ENCODE data around the gene CPSF6. TPM values are rescaled to one million over a fixed set of nuclear protein-coding genes. Genes with fewer than 3 reads are reported as not detected.

CPSF6 gene
- total RNA-seq, 1 experiment from 2014 or later: 96.7 TPM

DNA sequence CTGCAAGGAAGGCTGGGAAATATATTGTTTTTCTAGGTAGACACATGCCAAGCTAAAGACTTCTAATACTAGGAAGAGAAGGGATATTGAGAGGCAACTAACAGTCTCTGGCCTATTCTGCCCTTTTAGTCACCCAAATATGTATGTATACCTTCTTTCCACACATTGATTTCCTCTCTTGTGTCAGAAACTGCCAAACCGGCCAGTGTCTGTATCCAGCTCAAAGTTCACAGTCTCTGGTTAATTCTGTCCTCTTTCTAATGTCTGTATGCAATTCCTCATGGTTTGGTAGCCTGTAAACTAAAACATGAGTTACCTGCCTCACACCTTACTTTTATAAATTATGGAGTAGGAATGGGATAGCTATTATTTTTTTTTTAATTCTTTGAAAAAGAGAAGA is 25.2 kb upstream of the CPSF6 start:
- Histone ChIP-seq H2AFZ (ENCODE audit: low read length) (no peak overlapping the region), H3K9ac (ENCODE audit: low read length) (no peak overlapping the region), H3K9me2 (replicated peaks; ENCODE audit: low read length) (no peaks in the 10 kb centered on the region), H3K27ac (ENCODE audit: low read length) (no peak overlapping the region), H3K36me3 (ENCODE audit: low read depth, low read length) (no peaks in the 10 kb centered on the region), H3K4me3 (ENCODE audit: low read length) (no peak overlapping the region), H3F3A (ENCODE audit: low read length, unreplicated experiment) (no peaks in the 10 kb centered on the region), H3K4me2 (ENCODE audit: low read length) (no peak overlapping the region), H4K20me1 (ENCODE audit: low read length) (no peaks in the 10 kb centered on the region), H3K27me3 (ENCODE audit: low read length) (no peaks in the 10 kb centered on the region), H3K4me1 (ENCODE audit: insufficient read depth, low read length) (no peaks in the 10 kb centered on the region), H3K9me3 (ENCODE audit: low read length) (no peaks in the 10 kb centered on the region), H3K79me2 (ENCODE audit: low read length) (no peaks in the 10 kb centered on the region)
- intact Hi-C loops (cut with micrococcal nuclease): no loop called here
- POLR2A ChIA-PET (ENCODE audit: unreplicated experiment): no interaction called here
- no peak for TF ChIP-seq EZH2phosphoT487 (IDR thresholded peaks at IDR 0.05; ENCODE audit: borderline replicate concordance, low read length)
- TF ChIP-seq EZH2 (IDR thresholded peaks at IDR 0.05; ENCODE audit: low read length, unreplicated experiment): no peak
- TF ChIP-seq CTCF (conservative IDR thresholded peaks at IDR 0.05; ENCODE audit: low read depth, low read length): no peak
- ATAC-seq (no peak), DNase-seq (no peak)
- CTCF ChIA-PET: no interaction called here
- no TSS peak for BruUV-seq (replicated peaks)

DNA sequence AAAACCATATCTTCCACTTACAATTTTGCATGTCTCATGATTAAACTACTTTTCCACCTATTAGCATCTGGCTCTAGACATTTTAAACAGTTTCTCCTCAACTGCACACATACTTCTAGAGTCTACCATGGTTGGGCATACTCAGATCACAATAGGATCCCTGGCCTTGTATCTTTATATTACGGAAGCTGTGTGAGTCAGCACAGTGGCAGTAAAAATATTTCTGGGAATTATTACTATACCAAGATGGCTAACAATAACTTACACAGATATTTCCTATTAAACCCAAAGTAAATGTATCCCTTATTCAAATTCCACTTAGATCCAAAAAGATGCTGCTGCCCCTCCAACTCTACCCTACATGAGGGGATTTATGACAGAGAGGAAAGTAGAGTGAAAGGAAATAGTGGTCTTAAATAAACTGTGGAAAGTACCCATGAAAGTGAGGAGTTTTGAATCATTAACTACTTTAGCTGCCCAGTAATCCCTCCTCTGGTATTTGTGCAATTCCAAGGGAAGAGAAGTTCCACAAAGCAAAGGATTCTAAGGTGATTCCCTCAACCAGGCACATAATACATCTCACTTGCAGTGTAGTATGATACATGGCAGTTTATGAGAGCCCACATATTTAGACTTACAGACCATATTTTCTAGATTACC is 14.0 kb upstream of the CPSF6 start:
- H4K20me1 ChIP-seq (ENCODE audit: low read length): no peaks in the 10 kb centered on the region
- POLR2A ChIA-PET (ENCODE audit: unreplicated experiment): no interaction called here

More for the DNA sequence above, 14.0 kb upstream of the CPSF6 start:
- Histone ChIP-seq H3K36me3 (ENCODE audit: low read depth, low read length) (no peaks in the 10 kb centered on the region), H3K9me2 (replicated peaks; ENCODE audit: low read length) (no peaks in the 10 kb centered on the region), H3K4me1 (ENCODE audit: insufficient read depth, low read length) (no peaks in the 10 kb centered on the region), H3K27me3 (ENCODE audit: low read length) (no peaks in the 10 kb centered on the region), H3K4me2 (ENCODE audit: low read length) (no peak overlapping the region), H3K79me2 (ENCODE audit: low read length) (no peaks in the 10 kb centered on the region), H3K4me3 (ENCODE audit: low read length) (no peak overlapping the region), H3K9me3 (ENCODE audit: low read length) (no peaks in the 10 kb centered on the region), H2AFZ (ENCODE audit: low read length) (no peak overlapping the region), H3K9ac (ENCODE audit: low read length) (no peak overlapping the region), H3K27ac (ENCODE audit: low read length) (no peak overlapping the region), H3F3A (ENCODE audit: low read length, unreplicated experiment) (no peaks in the 10 kb centered on the region)
- TF ChIP-seq EZH2phosphoT487 (IDR thresholded peaks at IDR 0.05; ENCODE audit: borderline replicate concordance, low read length): no peak
- TF ChIP-seq CTCF (conservative IDR thresholded peaks at IDR 0.05; ENCODE audit: low read depth, low read length): no peak
- TF ChIP-seq EZH2 (IDR thresholded peaks at IDR 0.05; ENCODE audit: low read length, unreplicated experiment): no peak
- DNase-seq (no peak), ATAC-seq (peak; percentile 37; the same call in 1 of the 2 replicates)
- CTCF ChIA-PET: no interaction called here
- intact Hi-C loops (cut with micrococcal nuclease): no loop called here
- no TSS peak for BruUV-seq (replicated peaks)

Measured in PC-3 (cell line).